Mesendoderm (in vitro differentiated cells): ENCODE results near the gene SNTG2.

ENCODE experiments used
- DNase-seq: peaks from one replicate; pipeline ENCODE4 v3.0.0; 2013
- H2AK5ac ChIP-seq: 2 replicates; pipeline ENCODE4 v1.6.1; 2013; ENCODE audit warnings: low read length, inconsistent platforms
- H2BK120ac ChIP-seq: 2 replicates; pipeline ENCODE4 v1.6.1; 2013; ENCODE audit warnings: low read depth, mild to moderate bottlenecking, low read length, moderate library complexity, mixed read lengths
- H2BK15ac ChIP-seq: replicated peaks from 2 replicates; pipeline ENCODE4 v1.6.1; 2013; ENCODE audit warnings: low read depth, mild to moderate bottlenecking, moderate library complexity
- H2BK5ac ChIP-seq: 2 replicates; pipeline ENCODE4 v1.6.1; 2013; ENCODE audit warnings: low read length, inconsistent platforms
- H3K18ac ChIP-seq: 2 replicates; pipeline ENCODE4 v1.6.1; 2013; ENCODE audit warnings: mild to moderate bottlenecking, low read length, mixed read lengths
- H3K23ac ChIP-seq: one replicate; pipeline ENCODE4 v1.6.1; 2013; ENCODE audit warnings: low read length
- H3K27ac ChIP-seq: 2 replicates; pipeline ENCODE4 v1.5.1; 2013; ENCODE audit warnings: low read depth, mild to moderate bottlenecking, inconsistent platforms, low read length, moderate library complexity
- H3K27me3 ChIP-seq: 2 replicates; pipeline ENCODE4 v1.6.1; 2013; ENCODE audit warnings: low read length, control low read depth, mild to moderate bottlenecking, inconsistent platforms; ENCODE audit not compliant: insufficient read depth, poor library complexity
- H3K36me3 ChIP-seq: 2 replicates; pipeline ENCODE4 v1.6.1; 2013; ENCODE audit warnings: low read length, inconsistent platforms; ENCODE audit not compliant: control insufficient read depth, insufficient read depth
- H3K4ac ChIP-seq: one replicate; pipeline ENCODE4 v1.6.1; 2013; ENCODE audit warnings: low read depth, mild to moderate bottlenecking, low read length, moderate library complexity
- H3K4me1 ChIP-seq: 2 replicates; pipeline ENCODE4 v1.6.1; 2013; ENCODE audit warnings: low read depth, low read length, inconsistent platforms; ENCODE audit not compliant: control insufficient read depth
- H3K4me2 ChIP-seq: 2 replicates; pipeline ENCODE4 v1.6.1; 2013; ENCODE audit warnings: low read length
- H3K4me3 ChIP-seq: 2 replicates; pipeline ENCODE4 v1.5.1; 2013; ENCODE audit warnings: mild to moderate bottlenecking, low read length
- H3K56ac ChIP-seq: one replicate; pipeline ENCODE4 v1.6.1; 2013; ENCODE audit warnings: low read length
- H3K79me1 ChIP-seq: 2 replicates; pipeline ENCODE4 v1.6.1; 2013; ENCODE audit warnings: low read length, inconsistent platforms
- H3K79me2 ChIP-seq: 2 replicates; pipeline ENCODE4 v1.6.1; 2013; ENCODE audit warnings: mild to moderate bottlenecking, low read length; ENCODE audit not compliant: control insufficient read depth, insufficient read depth
- H3K9ac ChIP-seq: 2 replicates; pipeline ENCODE4 v1.6.1; 2013; ENCODE audit warnings: low read length, inconsistent platforms
- H4K5ac ChIP-seq: one replicate; pipeline ENCODE4 v1.6.1; 2013; ENCODE audit warnings: low read length
- H4K8ac ChIP-seq: one replicate; pipeline ENCODE4 v1.6.1; 2013; ENCODE audit warnings: low read depth, mild to moderate bottlenecking, control low read depth, low read length, moderate library complexity
- WGBS: extraction: QIAGEN DNeasy Blood & Tissue Kit; methylation state at CpG from one replicate; pipeline ENCODE4 v1.1.7; 2013; ENCODE audit warnings: low lambda C conversion rate, missing lambda C conversion rate; ENCODE audit not compliant: insufficient coverage; ENCODE audit errors: extremely low coverage; 5-methylcytosine and 5-hydroxymethylcytosine counted together

The SNTG2 gene

GRCh38 chr2:1341404-1342120, 390.9 kb downstream of the SNTG2 start:
- Histone ChIP-seq H3K4ac (no peak overlapping the region), H3K27me3 (no peaks in the 10 kb centered on the region), H3K79me2 (no peaks in the 10 kb centered on the region), H2BK5ac (no peak overlapping the region), H3K4me1 (no peaks in the 10 kb centered on the region), H3K56ac (peak overlapping the region; percentile 34), H3K79me1 (no peaks in the 10 kb centered on the region), H3K18ac (no peak overlapping the region), H2BK120ac (no peak overlapping the region), H2BK15ac (no peak overlapping the region), H4K8ac (no peak overlapping the region), H4K5ac (no peak overlapping the region), H2AK5ac (no peak overlapping the region), H3K4me3 (no peak overlapping the region), H3K27ac (no peak overlapping the region), H3K23ac (peak overlapping the region; percentile 45), H3K36me3 (no peaks in the 10 kb centered on the region), H3K4me2 (no peak overlapping the region), H3K9ac (no peak overlapping the region)
- no CpG with 5 or more reads among the region's 4 CpGs for WGBS
- no peak for DNase-seq

GRCh38 chr2:1348789-1349188, 398.1 kb downstream of the SNTG2 start:
- Histone ChIP-seq H3K4me3 (no peak overlapping the region), H2BK5ac (no peak overlapping the region), H2AK5ac (no peak overlapping the region), H3K56ac (no peak overlapping the region), H3K18ac (no peak overlapping the region), H2BK120ac (no peak overlapping the region), H3K27ac (no peak overlapping the region), H3K4me2 (no peak overlapping the region), H3K23ac (no peak overlapping the region), H3K79me2 (no peaks in the 10 kb centered on the region), H3K27me3 (no peaks in the 10 kb centered on the region), H4K5ac (no peak overlapping the region), H3K4ac (no peak overlapping the region), H2BK15ac (no peak overlapping the region), H3K36me3 (no peaks in the 10 kb centered on the region), H3K4me1 (no peaks in the 10 kb centered on the region), H3K9ac (no peak overlapping the region), H3K79me1 (no peaks in the 10 kb centered on the region), H4K8ac (no peak overlapping the region)
- WGBS: no CpG with 5 or more reads among the region's 1 CpG
- DNase-seq: no peak

GRCh38 chr2:1350111-1350510, 399.5 kb downstream of the SNTG2 start:
- Histone ChIP-seq H2BK120ac (no peak overlapping the region), H2BK5ac (no peak overlapping the region), H2BK15ac (no peak overlapping the region), H4K8ac (no peak overlapping the region), H3K79me2 (no peaks in the 10 kb centered on the region), H3K36me3 (no peaks in the 10 kb centered on the region), H3K27me3 (no peaks in the 10 kb centered on the region), H3K27ac (no peak overlapping the region), H3K56ac (no peak overlapping the region), H3K4me2 (no peak overlapping the region), H3K79me1 (no peaks in the 10 kb centered on the region), H3K4ac (no peak overlapping the region), H3K23ac (no peak overlapping the region), H3K4me3 (no peak overlapping the region), H3K4me1 (no peaks in the 10 kb centered on the region), H2AK5ac (no peak overlapping the region), H3K18ac (no peak overlapping the region), H4K5ac (no peak overlapping the region), H3K9ac (no peak overlapping the region)
- no peak for DNase-seq
- no CpG with 5 or more reads among the region's 5 CpGs for whole genome bisulfite sequencing

GRCh38 chr2:1353124-1353523, 402.5 kb downstream of the SNTG2 start:
- no peak overlapping the region for H3K27ac ChIP-seq
- no peaks in the 10 kb centered on the region for H3K79me2 ChIP-seq

GRCh38 chr2:1353543-1353942, 402.9 kb downstream of the SNTG2 start:
- Histone ChIP-seq H3K27me3 (no peaks in the 10 kb centered on the region), H3K4me2 (no peak overlapping the region), H3K36me3 (no peaks in the 10 kb centered on the region), H3K9ac (no peak overlapping the region), H3K56ac (no peak overlapping the region), H3K79me1 (no peaks in the 10 kb centered on the region), H3K27ac (no peak overlapping the region), H2BK5ac (no peak overlapping the region), H2BK120ac (no peak overlapping the region), H3K18ac (no peak overlapping the region), H2BK15ac (no peak overlapping the region), H3K4ac (no peak overlapping the region), H3K23ac (no peak overlapping the region), H4K8ac (no peak overlapping the region), H3K4me1 (no peaks in the 10 kb centered on the region), H3K4me3 (no peak overlapping the region), H4K5ac (no peak overlapping the region), H2AK5ac (no peak overlapping the region), H3K79me2 (no peaks in the 10 kb centered on the region)
- no peak for DNase-seq
- WGBS: no CpG with 5 or more reads among the region's 10 CpGs

More at GRCh38 chr2:1353124-1353523, 402.5 kb downstream of the SNTG2 start:
- H3K27me3 ChIP-seq: no peaks in the 10 kb centered on the region
- H3K4ac ChIP-seq: no peak overlapping the region
- no peak overlapping the region for H4K5ac ChIP-seq
- no peak overlapping the region for H3K9ac ChIP-seq
- no peaks in the 10 kb centered on the region for H3K79me1 ChIP-seq
- H2BK5ac ChIP-seq: no peak overlapping the region
- H2BK15ac ChIP-seq: no peak overlapping the region
- no peak overlapping the region for H3K4me2 ChIP-seq
- H2AK5ac ChIP-seq: no peak overlapping the region
- no peak overlapping the region for H2BK120ac ChIP-seq
- no peak overlapping the region for H4K8ac ChIP-seq
- H3K56ac ChIP-seq: no peak overlapping the region
- no peak overlapping the region for H3K18ac ChIP-seq
- no peaks in the 10 kb centered on the region for H3K4me1 ChIP-seq
- H3K4me3 ChIP-seq: no peak overlapping the region
- WGBS: no CpG with 5 or more reads among the region's 9 CpGs
- H3K36me3 ChIP-seq: no peaks in the 10 kb centered on the region
- DNase-seq: no peak
- H3K23ac ChIP-seq: no peak overlapping the region

- no peak overlapping the region for H4K8ac ChIP-seq
- no peak overlapping the region for H2AK5ac ChIP-seq
- H4K5ac ChIP-seq: no peak overlapping the region
- no peak overlapping the region for H3K56ac ChIP-seq
- H3K27me3 ChIP-seq: no peaks in the 10 kb centered on the region
- H3K9ac ChIP-seq: no peak overlapping the region
- H2BK15ac ChIP-seq: no peak overlapping the region
- H3K27ac ChIP-seq: no peak overlapping the region
- no peak overlapping the region for H3K18ac ChIP-seq
- H3K4ac ChIP-seq: no peak overlapping the region
- H3K4me2 ChIP-seq: no peak overlapping the region
- H3K36me3 ChIP-seq: no peaks in the 10 kb centered on the region
- DNase-seq: no peak
- no peak overlapping the region for H3K23ac ChIP-seq
- no peak overlapping the region for H2BK5ac ChIP-seq
- no peaks in the 10 kb centered on the region for H3K4me1 ChIP-seq
- no peaks in the 10 kb centered on the region for H3K79me1 ChIP-seq
- no peaks in the 10 kb centered on the region for H3K79me2 ChIP-seq
- no peak overlapping the region for H3K4me3 ChIP-seq
- no CpG with 5 or more reads among the region's 1 CpG for WGBS
- H2BK120ac ChIP-seq: no peak overlapping the region
Measured at GRCh38 chr2:1360144-1360543, 409.5 kb downstream of the SNTG2 start.
